IMR-90 (cell line): Measurements from ENCODE around the gene BCL2L1. TPM values are rescaled to one million over a fixed set of nuclear protein-coding genes. Genes with fewer than 3 reads are reported as not detected.
A peak's percentile ranks its signal among the peaks of the same experiment; 100 is the strongest.

Experiments
- ATAC-seq: fragments of 200-7000 bp; cut with Tn5 transposase; 2 replicates; pipeline ENCODE4 v1.9.1; 2020; ENCODE audit warnings: low read depth, mild to moderate bottlenecking, moderate library complexity
- BruUV-seq: library from RNA; stranded (reverse); fragments of 400-500 nt; replicated peaks from 2 replicates; lab custom pipeline; 2021; lab: Mats Ljungman, UMichigan
- CTCF ChIA-PET: fragments of 300-600 bp; formaldehyde crosslinking; extraction: SDS; loops from one replicate; lab custom pipeline; 2021; ENCODE audit warnings: antibody characterized with exemption; lab: Yijun Ruan, JAX
- POLR2A ChIA-PET: fragments of 300-600 bp; sonication (Branson Sonifier 250); formaldehyde crosslinking; loops from one replicate; lab custom pipeline; 2022; ENCODE audit warnings: antibody characterized with exemption; ENCODE audit not compliant: unreplicated experiment; lab: Charles Lee
- DNase-seq: peaks from one replicate; pipeline ENCODE4 v3.0.0; 2013
- H2AFZ ChIP-seq: replicated peaks from 2 replicates; pipeline ENCODE3; 2013; ENCODE audit warnings: low read length, mild to moderate bottlenecking; ENCODE audit not compliant: poor library complexity
- H2AK5ac ChIP-seq: 2 replicates; pipeline ENCODE4 v1.6.1; 2013; ENCODE audit warnings: low read depth, low read length, inconsistent platforms
- H2AK9ac ChIP-seq: replicated peaks from 2 replicates; pipeline ENCODE3; 2013; ENCODE audit warnings: mild to moderate bottlenecking, low read depth, low read length, moderate library complexity; ENCODE audit not compliant: poor library complexity
- H2BK120ac ChIP-seq: 2 replicates; pipeline ENCODE4 v1.6.1; 2013; ENCODE audit warnings: low read depth, low read length, inconsistent platforms
- H2BK15ac ChIP-seq: 3 replicates; pipeline ENCODE4 v1.6.1; 2013; ENCODE audit warnings: low read depth, low read length, inconsistent platforms
- H2BK20ac ChIP-seq: 2 replicates; pipeline ENCODE4 v1.6.1; 2013; ENCODE audit warnings: low read depth, mild to moderate bottlenecking, inconsistent platforms, low read length, moderate library complexity
- H2BK5ac ChIP-seq: 2 replicates; pipeline ENCODE4 v1.6.1; 2013; ENCODE audit warnings: mild to moderate bottlenecking, low read depth, low read length, inconsistent platforms; ENCODE audit not compliant: poor library complexity, severe bottlenecking
- H3K14ac ChIP-seq: replicated peaks from 2 replicates; pipeline ENCODE4 v1.6.1; 2013; ENCODE audit warnings: low read depth, low read length, inconsistent platforms
- H3K18ac ChIP-seq: 2 replicates; pipeline ENCODE4 v1.6.1; 2013; ENCODE audit warnings: low read depth, low read length, control low read depth
- H3K23ac ChIP-seq: 2 replicates; pipeline ENCODE4 v1.6.1; 2013; ENCODE audit warnings: low read depth, low read length, inconsistent platforms
- H3K27ac ChIP-seq: 2 replicates; pipeline ENCODE4 v1.5.1; 2013; ENCODE audit warnings: mild to moderate bottlenecking, control low read depth, low read length; ENCODE audit not compliant: insufficient read depth
- H3K27me3 ChIP-seq: 2 replicates; pipeline ENCODE4 v1.6.1; 2013; ENCODE audit warnings: low read length; ENCODE audit not compliant: control insufficient read depth, insufficient read depth
- H3K36me3 ChIP-seq: 2 replicates; pipeline ENCODE4 v1.6.1; 2013; ENCODE audit warnings: low read length, mixed read lengths; ENCODE audit not compliant: control insufficient read depth, insufficient read depth
- H3K4ac ChIP-seq: 2 replicates; pipeline ENCODE4 v1.6.1; 2013; ENCODE audit warnings: low read depth, low read length, inconsistent platforms
- H3K4me1 ChIP-seq: 2 replicates; pipeline ENCODE4 v1.6.1; 2013; ENCODE audit warnings: low read length, mixed read lengths; ENCODE audit not compliant: control insufficient read depth, insufficient read depth
- H3K4me2 ChIP-seq: 2 replicates; pipeline ENCODE4 v1.6.1; 2013; ENCODE audit warnings: low read depth, mild to moderate bottlenecking, control low read depth, low read length, moderate library complexity
- H3K4me3 ChIP-seq: 2 replicates; pipeline ENCODE4 v1.5.1; 2013; ENCODE audit warnings: low read depth, mild to moderate bottlenecking, control low read depth, low read length, moderate library complexity; ENCODE audit not compliant: insufficient read depth
- H3K56ac ChIP-seq: 2 replicates; pipeline ENCODE4 v1.6.1; 2013; ENCODE audit warnings: low read length, inconsistent platforms; ENCODE audit not compliant: insufficient read depth; ENCODE audit errors: extremely low read depth
- H3K79me1 ChIP-seq, 2 experiments: 2 replicates each; pipeline ENCODE4 v1.6.1; 2013; ENCODE audit warnings: low read length in 2 of 2, inconsistent platforms in 1 of 2, low read depth in 1 of 2
- H3K9ac ChIP-seq: 2 replicates; pipeline ENCODE4 v1.6.1; 2013; ENCODE audit warnings: low read depth, low read length, control low read depth
- H3K9me1 ChIP-seq: 2 replicates; pipeline ENCODE4 v1.6.1; 2013; ENCODE audit warnings: low read length, inconsistent platforms; ENCODE audit not compliant: insufficient read depth
- H3K9me3 ChIP-seq: 2 replicates; pipeline ENCODE4 v1.6.1; 2013; ENCODE audit warnings: low read length; ENCODE audit not compliant: control insufficient read depth, insufficient read depth
- H4K20me1 ChIP-seq: 2 replicates; pipeline ENCODE4 v1.6.1; 2013; ENCODE audit warnings: low read length, inconsistent platforms; ENCODE audit not compliant: insufficient read depth
- H4K5ac ChIP-seq: 2 replicates; pipeline ENCODE4 v1.6.1; 2013; ENCODE audit warnings: mild to moderate bottlenecking, low read depth, low read length, control low read depth
- H4K8ac ChIP-seq, 2 experiments: 2 replicates each; pipeline ENCODE4 v1.6.1; 2013; ENCODE audit warnings: low read depth in 2 of 2, low read length in 2 of 2, control low read depth in 1 of 2, inconsistent platforms in 1 of 2
- H4K91ac ChIP-seq: 2 replicates; pipeline ENCODE4 v1.6.1; 2013; ENCODE audit warnings: low read depth, low read length, inconsistent platforms; ENCODE audit not compliant: insufficient read depth
- BHLHE40 ChIP-seq: fragments of 150-350 bp; IDR thresholded peaks from 2 replicates; pipeline ENCODE4 v1.6.1; 2016; ENCODE audit warnings: mild to moderate bottlenecking, low read depth, low read length
- CHD1 ChIP-seq: IDR thresholded peaks from 2 replicates; pipeline ENCODE4 v1.6.1; 2012; ENCODE audit warnings: low read depth, low read length, improper control_type of control experiment
- FOS ChIP-seq: fragments of 150-350 bp; IDR thresholded peaks from 2 replicates; pipeline ENCODE4 v1.6.1; 2016; ENCODE audit warnings: low read depth, low read length
- MAZ ChIP-seq: IDR thresholded peaks from 2 replicates; pipeline ENCODE4 v1.6.1; 2012; ENCODE audit warnings: low read depth, mild to moderate bottlenecking, low read length, improper control_type of control experiment, moderate library complexity, borderline replicate concordance
- MXI1 ChIP-seq: IDR thresholded peaks from 2 replicates; pipeline ENCODE4 v1.6.1; 2012; ENCODE audit warnings: low read depth, mild to moderate bottlenecking, low read length, moderate library complexity, borderline replicate concordance
- NFE2L2 ChIP-seq: fragments of 150-350 bp; IDR thresholded peaks from 2 replicates; pipeline ENCODE4 v1.6.1; 2016; ENCODE audit warnings: low read depth, mild to moderate bottlenecking, low read length
- RCOR1 ChIP-seq: IDR thresholded peaks from 2 replicates; pipeline ENCODE4 v1.6.1; 2012; ENCODE audit warnings: mild to moderate bottlenecking, low read length, improper control_type of control experiment; ENCODE audit not compliant: insufficient replicate concordance
- RFX5 ChIP-seq: IDR thresholded peaks from 2 replicates; pipeline ENCODE4 v1.8.0; 2012; ENCODE audit warnings: low read depth, mild to moderate bottlenecking, low read length, moderate library complexity
- WGBS, 2 experiments: methylation state at CpG; one replicate each; pipeline versions ENCODE4 v1.1.5 to v1.1.7; 2013; ENCODE audit warnings: missing lambda C conversion rate in 2 of 2; ENCODE audit not compliant: insufficient read length in 1 of 2; ENCODE audit errors: extremely low coverage in 2 of 2; 5-methylcytosine and 5-hydroxymethylcytosine counted together
- dilution Hi-C: fragments of 300-500 bp; cut with HindIII; formaldehyde crosslinking; loops from one replicate; pipeline ENCODE4 v1.14.3; 2018; ENCODE audit warnings: low sequenced_read_pairs; ENCODE audit not compliant: unreplicated experiment
- in situ Hi-C: fragments of 300-500 bp; cut with MboI; formaldehyde crosslinking; loops from 3 replicates; pipeline ENCODE4 v1.14.3; 2019; ENCODE audit warnings: low sequenced_read_pairs, inconsistent platforms, mixed read lengths
- intact Hi-C: fragments of 100-400 bp; cut with micrococcal nuclease; formaldehyde crosslinking; loops from 2 replicates; pipeline ENCODE4 v1.10.0; 2022
- polyA plus RNA-seq, 3 experiments: library from polyadenylated mRNA; depleted of rRNA; stranded (reverse); fragments of >200 nt; gene quantifications; 2 replicates each; pipeline ENCODE4 v1.2.3, GENCODE V29; 2012; ENCODE audit warnings: low replicate concordance in 1 of 3
- total RNA-seq: library from RNA; depleted of rRNA; stranded (reverse); fragments of >200 nt; gene quantifications from 2 replicates; pipeline ENCODE4 v1.2.3, GENCODE V29; 2012

BCL2L1 gene
- total and polyA plus RNA-seq, 2 of the 4 experiments (the other 2 are of a cell fraction) = 40.2 to 41.9 TPM

GRCh38 chr20:31749223-31749622 lies 26.6 kb upstream of the BCL2L1 start:
- Histone ChIP-seq H3K36me3 (no peaks in the 10 kb centered on the region; the same call in 1 of the 2 replicates), H2BK20ac (no peak overlapping the region), H3K56ac (no peak overlapping the region), H3K9me3 (no peaks in the 10 kb centered on the region), H2BK15ac (no peak overlapping the region), H3K4me1 (peaks cover 10% of the 10 kb centered on the region), H3K18ac (no peak overlapping the region), H2AFZ (no peak overlapping the region), H4K5ac (peak overlapping the region; percentile 37; the same call in 1 of the 2 replicates), H2BK120ac (no peak overlapping the region), H3K9me1 (peaks cover 5% of the 10 kb centered on the region; the same call in 1 of the 2 replicates), H4K8ac (no peak overlapping the region), H3K27me3 (no peaks in the 10 kb centered on the region), H3K4me3 (no peak overlapping the region), H3K9ac (no peak overlapping the region), H3K14ac (no peak overlapping the region), H4K20me1 (peaks cover 3% of the 10 kb centered on the region; the same call in 1 of the 2 replicates), H3K79me1 (peaks cover 0 to 42% of the 10 kb centered on the region in 2 experiments; a peak in 2 of 4 replicates), H2AK9ac (no peak overlapping the region), H3K23ac (no peak overlapping the region), H3K27ac (no peak overlapping the region), H3K4ac (no peak overlapping the region), H2BK5ac (no peak overlapping the region), H3K4me2 (no peak overlapping the region), H4K91ac (no peak overlapping the region), H2AK5ac (no peak overlapping the region)
- WGBS, 2 experiments = 100% methylated on average over 1 of the region's 8 CpGs; no CpG with 5 or more reads in 1 of the 2 experiments
- POLR2A ChIA-PET = no interaction called here
- in situ Hi-C loops = no loop called here
- dilution Hi-C loops = no loop called here
- CTCF ChIA-PET = no interaction called here
- TF ChIP-seq RFX5 = no peak
- TF ChIP-seq CHD1 = no peak
- TF ChIP-seq NFE2L2 = no peak
- TF ChIP-seq FOS = no peak
- no peak for TF ChIP-seq BHLHE40
- TF ChIP-seq MAZ = no peak
- no peak for TF ChIP-seq RCOR1
- no peak for TF ChIP-seq MXI1
- ATAC-seq (no peak), DNase-seq (no peak)
- intact Hi-C loops = loop anchor here (5.0 kb wide), 1 partner anchor 43 kb away; no protein-coding TSS in a partner anchor
- no TSS peak for BruUV-seq
